Stimulated activated CD4-positive, alpha-beta T cell treated with anti-CD3 and anti-CD28 coated beads, Interleukin-12 subunit alpha, Interleukin-12 subunit beta, amount 100 ng/mL, for 4 hours (primary cell): ENCODE measurements around the gene TOP1.
A peak's percentile ranks its signal among the peaks of the same experiment; 100 is the strongest.

Experiments
- DNase-seq: peaks from one replicate; pipeline ENCODE4 v3.0.0-alpha.2; 2020

TOP1 gene

GRCh38 chr20:41061155-41061554, 32.5 kb downstream of the TOP1 start:
- DNase-seq, result no peak

- no peak for DNase-seq
These were observed 34.8 kb downstream of the TOP1 start for GRCh38 chr20:41063442-41063841.

- no peak for DNase-seq
These were observed 35.8 kb downstream of the TOP1 start for GRCh38 chr20:41064377-41064776.

GRCh38 chr20:41065716-41066115, 37.1 kb downstream of the TOP1 start:
- no peak for DNase-seq

- no peak for DNase-seq
These were observed 40.2 kb downstream of the TOP1 start for GRCh38 chr20:41068806-41069205.

- DNase-seq, result no peak
These were observed 43.7 kb downstream of the TOP1 start for GRCh38 chr20:41072190-41072863.

GRCh38 chr20:41072915-41073314, 44.3 kb downstream of the TOP1 start:
- no peak for DNase-seq

- DNase-seq, result no peak
These were observed 45.8 kb downstream of the TOP1 start for GRCh38 chr20:41074441-41074840.

GRCh38 chr20:41076776-41077175, 48.2 kb downstream of the TOP1 start:
- DNase-seq, result no peak

- no peak for DNase-seq
These were observed 49.7 kb downstream of the TOP1 start for GRCh38 chr20:41078329-41078728.

GRCh38 chr20:41079066-41079465, 50.4 kb downstream of the TOP1 start:
- no peak for DNase-seq

GRCh38 chr20:41080866-41081265, 52.2 kb downstream of the TOP1 start:
- no peak for DNase-seq

- DNase-seq, result no peak
These were observed 52.7 kb downstream of the TOP1 start for GRCh38 chr20:41081276-41081814.

GRCh38 chr20:41082306-41082705, 53.7 kb downstream of the TOP1 start:
- no peak for DNase-seq

- no peak for DNase-seq
These were observed 57.0 kb downstream of the TOP1 start for GRCh38 chr20:41085606-41086005.

GRCh38 chr20:41086402-41087324, 58.0 kb downstream of the TOP1 start:
- DNase-seq, result no peak

GRCh38 chr20:41087325-41087685, 58.7 kb downstream of the TOP1 start:
- DNase-seq, result no peak

GRCh38 chr20:41087777-41088176, 59.2 kb downstream of the TOP1 start:
- DNase-seq, result no peak

GRCh38 chr20:41089555-41089954, 60.9 kb downstream of the TOP1 start:
- no peak for DNase-seq

GRCh38 chr20:41091927-41092326, 63.3 kb downstream of the TOP1 start:
- DNase-seq, result no peak

GRCh38 chr20:41094353-41095055, 65.9 kb downstream of the TOP1 start:
- no peak for DNase-seq

GRCh38 chr20:41095110-41095969, 66.7 kb downstream of the TOP1 start:
- peak; percentile 38 for DNase-seq
